K562 (cell line): ENCODE data around the gene CTBP2. TPM values are rescaled to one million over a fixed set of nuclear protein-coding genes. Genes with fewer than 3 reads are reported as not detected.

Source experiments
- ATF1 ChIP-seq, 2 experiments: fragments of 450-650 bp in 1 of 2; IDR thresholded peaks; 2 replicates each; pipeline ENCODE4 v1.6.1; 2016; ENCODE audit warnings: missing compliant biosample characterization in 1 of 2, missing genetic modification characterization in 1 of 2
- BCOR ChIP-seq: fragments of 450-650 bp; IDR thresholded peaks from 2 replicates; pipeline ENCODE4 v1.6.1; 2016
- CCAR2 ChIP-seq: fragments of 200-400 bp; formaldehyde crosslinking; IDR thresholded peaks from 2 replicates; pipeline ENCODE4 v1.6.1; 2017; ENCODE audit warnings: mild to moderate bottlenecking, low read depth, low read length
- CSDE1 ChIP-seq, 2 experiments: fragments of 450-650 bp; IDR thresholded peaks; 2 replicates each; pipeline ENCODE4 v1.6.1; 2016; ENCODE audit warnings: mild to moderate bottlenecking in 1 of 2
- STAT6 ChIP-seq: sonication (generic); formaldehyde crosslinking; IDR thresholded peaks from 2 replicates; pipeline ENCODE4 v1.8.1; 2023; ENCODE audit warnings: mild to moderate bottlenecking, missing genetic modification reagents
- ZBTB7A ChIP-seq: IDR thresholded peaks from 2 replicates; pipeline ENCODE4 v1.6.1; 2011; ENCODE audit warnings: low read depth, mild to moderate bottlenecking, low read length, moderate library complexity, borderline replicate concordance; ENCODE audit not compliant: control insufficient read depth
- ZFP1 ChIP-seq: fragments of 450-650 bp; formaldehyde crosslinking; IDR thresholded peaks from 2 replicates; pipeline ENCODE4 v1.4.0; 2020; ENCODE audit warnings: mild to moderate bottlenecking, mixed read lengths
- ZFP30 ChIP-seq: fragments of 250-450 bp; sonication (Bioruptor Pico); IDR thresholded peaks from 2 replicates; pipeline ENCODE4 v1.8.0; 2022; ENCODE audit warnings: moderate library complexity, mild to moderate bottlenecking, inconsistent platforms, borderline replicate concordance
- ZNF174 ChIP-seq: fragments of 250-450 bp; sonication (Bioruptor Pico); IDR thresholded peaks from 2 replicates; pipeline ENCODE4 v1.4.0; 2020; ENCODE audit warnings: mild to moderate bottlenecking
- ZNF253 ChIP-seq: fragments of 250-450 bp; sonication (Bioruptor Pico); conservative IDR thresholded peaks from 2 replicates; pipeline ENCODE4 v1.6.1; 2021; ENCODE audit warnings: mild to moderate bottlenecking
- ZNF592 ChIP-seq: fragments of 450-650 bp; IDR thresholded peaks from 2 replicates; pipeline ENCODE4 v1.6.1; 2017; ENCODE audit warnings: antibody characterized with exemption, mild to moderate bottlenecking
- ZNF699 ChIP-seq: fragments of 250-450 bp; sonication (Bioruptor Pico); IDR thresholded peaks from 2 replicates; pipeline ENCODE4 v1.8.0; 2021; ENCODE audit warnings: mild to moderate bottlenecking, moderate library complexity; ENCODE audit not compliant: insufficient replicate concordance
- polyA plus RNA-seq, 8 experiments: library from polyadenylated mRNA; depleted of rRNA in 4 of 8; stranded (reverse) in 5 of 8; unstranded in 3 of 8; fragments of >200 nt; fragmentation: Nextera tagmentation in 2 of 8; fragmentation: Illumina TruSeq in 1 of 8; extraction: Ambion mirVana in 2 of 8; extraction: Trizol in 1 of 8; gene quantifications; 2 replicates each; pipeline versions ENCODE4 v1.2.1 to v1.2.3, GENCODE V29; 2011 to 2014; ENCODE audit warnings: inconsistent platforms in 1 of 8, missing spikeins in 1 of 8
- total RNA-seq, 7 experiments: library from RNA; depleted of rRNA in 6 of 7; stranded (reverse); fragments of >200 nt in 6 of 7; fragmentation: Illumina TruSeq in 2 of 7; extraction: Trizol in 2 of 7; gene quantifications; 2 replicates each; pipeline versions ENCODE4 v1.2.1 to v1.2.3, GENCODE V29; 2011 to 2021; ENCODE audit warnings: low replicate concordance in 1 of 7

Gene CTBP2
- total and polyA plus RNA-seq, 9 of the 15 experiments (the other 6 are each of a cell fraction or from before 2014, with no cell fraction given): 1.3 to 8.8 (median 5.1) TPM

GRCh38 chr10:124936813-124937212 is 223.6 kb downstream of the CTBP2 start (continued):
- no peak for TF ChIP-seq STAT6 (CRISPR knock-in tag)
- no peak for TF ChIP-seq CSDE1 (IDR thresholded peaks at IDR 0.05)
- no peak for TF ChIP-seq CCAR2
- no peak for TF ChIP-seq ZNF253
- TF ChIP-seq ATF1 (CRISPR knock-in tag; IDR thresholded peaks at IDR 0.05): no peak
- no peak for TF ChIP-seq ATF1 (tag; IDR thresholded peaks at IDR 0.05)
- no peak for TF ChIP-seq ZBTB7A
- TF ChIP-seq ZFP30: no peak
- TF ChIP-seq ZFP1 (CRISPR knock-in tag): no peak
- no peak for TF ChIP-seq BCOR
- no peak for TF ChIP-seq ZNF174
- TF ChIP-seq ZNF592: no peak
- no peak for TF ChIP-seq ZNF699 (CRISPR knock-in tag)
